Upper lobe of left lung (tissue), 4 donors: ENCODE data around the gene TMPRSS6.

Experiments used
- CTCF ChIP-seq, 6 experiments: fragments of 450-650 bp in 4 of 6; fragments of 200-600 bp in 2 of 6; sonication (generic) in 2 of 6; IDR thresholded peaks; one replicate each; pipeline ENCODE4 v1.5.1; 2016 to 2019; ENCODE audit warnings: antibody characterized with exemption in 6 of 6
- POLR2A ChIP-seq, 4 donors: fragments of 450-650 bp; IDR thresholded peaks; one replicate each; pipeline ENCODE4 v1.5.1; 2016 to 2017; ENCODE audit warnings: antibody characterized with exemption in 4 of 4, mild to moderate bottlenecking in 2 of 4

- no peak for TF ChIP-seq POLR2A (IDR thresholded peaks at IDR 0.05)
- no peak for TF ChIP-seq CTCF (IDR thresholded peaks at IDR 0.05)
Observed at GRCh38 chr22:37137903-37138665, 28.6 kb upstream of the TMPRSS6 start.
